ENCODE results near the gene FAM168A.

Gene FAM168A

GRCh38 chr11:73466643-73467042 is 131.3 kb downstream of the FAM168A start:
- TF ChIP-seq ZFP3 (CRISPR knock-in tag; IDR thresholded peaks at IDR 0.05), result no peak
- TF ChIP-seq RARB (CRISPR knock-in tag; IDR thresholded peaks at IDR 0.05), result no peak
- no peak for TF ChIP-seq TSHZ2 (CRISPR knock-in tag; IDR thresholded peaks at IDR 0.05)
- TF ChIP-seq BACH2 (CRISPR knock-in tag; IDR thresholded peaks at IDR 0.05; ENCODE audit: borderline replicate concordance), result no peak
- no peak for TF ChIP-seq POU6F1 (CRISPR knock-in tag; IDR thresholded peaks at IDR 0.05; ENCODE audit: borderline replicate concordance, low read depth)
- no peak for TF ChIP-seq GLIS3 (CRISPR knock-in tag; IDR thresholded peaks at IDR 0.05)
- no peak for TF ChIP-seq CREB5 (CRISPR knock-in tag; IDR thresholded peaks at IDR 0.05; ENCODE audit: low read depth)
- TF ChIP-seq CSRNP3 (CRISPR knock-in tag; IDR thresholded peaks at IDR 0.05), result no peak
- TF ChIP-seq ZNF8 (CRISPR knock-in tag; IDR thresholded peaks at IDR 0.05), result no peak
- TF ChIP-seq ARNTL (CRISPR knock-in tag; IDR thresholded peaks at IDR 0.05; ENCODE audit: borderline replicate concordance, low read depth), result no peak
- no peak for TF ChIP-seq ZC3H10 (CRISPR knock-in tag; IDR thresholded peaks at IDR 0.05)
- TF ChIP-seq ISL1 (CRISPR knock-in tag; IDR thresholded peaks at IDR 0.05), result no peak
- no peak for TF ChIP-seq TCF4 (CRISPR knock-in tag; IDR thresholded peaks at IDR 0.05; ENCODE audit: borderline replicate concordance)
- no peak for TF ChIP-seq PATZ1 (CRISPR knock-in tag; IDR thresholded peaks at IDR 0.05; ENCODE audit: borderline replicate concordance)
- no peak for TF ChIP-seq CSDC2 (CRISPR knock-in tag; IDR thresholded peaks at IDR 0.05)
- TF ChIP-seq ZFP30 (CRISPR knock-in tag; IDR thresholded peaks at IDR 0.05), result no peak
- no peak for TF ChIP-seq ZNF565 (CRISPR knock-in tag; conservative IDR thresholded peaks at IDR 0.05; ENCODE audit: low read depth)

GRCh38 chr11:73465871-73466270 is 132.0 kb downstream of the FAM168A start:
- TF ChIP-seq ZNF70 (CRISPR knock-in tag; IDR thresholded peaks at IDR 0.05) (no peak), CREB5 (CRISPR knock-in tag; IDR thresholded peaks at IDR 0.05; ENCODE audit: low read depth) (no peak), CSDC2 (CRISPR knock-in tag; IDR thresholded peaks at IDR 0.05) (no peak)
- ATAC-seq, result no peak

More at GRCh38 chr11:73466643-73467042, 131.3 kb downstream of the FAM168A start:
- ATAC-seq, result no peak

- peak; percentile 63 for ATAC-seq
- peak; percentile 74 for TF ChIP-seq TCF4 (CRISPR knock-in tag; IDR thresholded peaks at IDR 0.05; ENCODE audit: borderline replicate concordance)
- peak; percentile 22; the same call in 1 of the 2 replicates for TF ChIP-seq PATZ1 (CRISPR knock-in tag; IDR thresholded peaks at IDR 0.05; ENCODE audit: borderline replicate concordance)
- no peak for TF ChIP-seq CSDC2 (CRISPR knock-in tag; IDR thresholded peaks at IDR 0.05)
- peak; percentile 50; the same call in 1 of the 2 replicates for TF ChIP-seq CREB5 (CRISPR knock-in tag; IDR thresholded peaks at IDR 0.05; ENCODE audit: low read depth)
- peak; percentile 43; the same call in 1 of the 2 replicates for TF ChIP-seq ESRRG (CRISPR knock-in tag; IDR thresholded peaks at IDR 0.05)
- peak; percentile 20; the same call in 1 of the 2 replicates for TF ChIP-seq ARNTL (CRISPR knock-in tag; IDR thresholded peaks at IDR 0.05; ENCODE audit: borderline replicate concordance, low read depth)
- TF ChIP-seq CSRNP3 (CRISPR knock-in tag; IDR thresholded peaks at IDR 0.05), result 0 out of 2 replicates have a peak, but pooled peaks have one; percentile 31
- TF ChIP-seq ISL1 (CRISPR knock-in tag; IDR thresholded peaks at IDR 0.05), result peak; percentile 81
- TF ChIP-seq ZNF8 (CRISPR knock-in tag; IDR thresholded peaks at IDR 0.05), result no peak
Observed at GRCh38 chr11:73465023-73465675, 132.8 kb downstream of the FAM168A start.
